Osteocyte (in vitro differentiated cells): ENCODE results near the gene FHIT. TPM values are rescaled to one million over a fixed set of nuclear protein-coding genes. Genes with fewer than 3 reads are reported as not detected.

ENCODE experiments used
- DNase-seq: peaks from one replicate; pipeline ENCODE4 v3.0.0; 2021; ENCODE audit warnings: mixed read lengths; ENCODE audit not compliant: unreplicated experiment; ENCODE audit errors: extremely low spot score
- H3K27ac Mint-ChIP-seq: one replicate; pipeline ENCODE4 v1.8.0; 2021; ENCODE audit warnings: mild to moderate bottlenecking, mixed read lengths; ENCODE audit not compliant: unreplicated experiment
- H3K27me3 Mint-ChIP-seq: one replicate; pipeline ENCODE4 v1.8.0; 2021; ENCODE audit warnings: mixed read lengths; ENCODE audit not compliant: unreplicated experiment
- H3K36me3 Mint-ChIP-seq: one replicate; pipeline ENCODE4 v1.8.0; 2021; ENCODE audit warnings: mixed read lengths; ENCODE audit not compliant: unreplicated experiment
- H3K4me1 Mint-ChIP-seq: one replicate; pipeline ENCODE4 v1.8.0; 2021; ENCODE audit warnings: mixed read lengths; ENCODE audit not compliant: unreplicated experiment
- H3K4me3 Mint-ChIP-seq: one replicate; pipeline ENCODE4 v1.8.0; 2021; ENCODE audit warnings: mild to moderate bottlenecking, moderate library complexity, mixed read lengths; ENCODE audit not compliant: unreplicated experiment
- H3K9me3 Mint-ChIP-seq: one replicate; pipeline ENCODE4 v1.8.0; 2021; ENCODE audit warnings: mixed read lengths; ENCODE audit not compliant: unreplicated experiment
- total RNA-seq: library from RNA; stranded (reverse); gene quantifications from 2 replicates; pipeline ENCODE4 v1.2.1, GENCODE V29; 2021
- TF ChIP-seq, protein P1 (sequence below): fragments of 200-600 bp; sonication (generic); IDR thresholded peaks from 2 replicates; pipeline ENCODE4 v1.5.0; 2021; ENCODE audit warnings: antibody characterized with exemption, mild to moderate bottlenecking, moderate library complexity

The FHIT gene
- total RNA-seq, 1 donor from 2014 or later = 2.3 TPM

GRCh38 chr3:60591267-60591666 lies 660.0 kb downstream of the FHIT start:
- peaks cover 16% of the 10 kb centered on the region for H3K4me1 Mint-ChIP-seq
- DNase-seq = no peak
- no peak overlapping the region for H3K4me3 Mint-ChIP-seq
- TF ChIP-seq, protein P1, sequence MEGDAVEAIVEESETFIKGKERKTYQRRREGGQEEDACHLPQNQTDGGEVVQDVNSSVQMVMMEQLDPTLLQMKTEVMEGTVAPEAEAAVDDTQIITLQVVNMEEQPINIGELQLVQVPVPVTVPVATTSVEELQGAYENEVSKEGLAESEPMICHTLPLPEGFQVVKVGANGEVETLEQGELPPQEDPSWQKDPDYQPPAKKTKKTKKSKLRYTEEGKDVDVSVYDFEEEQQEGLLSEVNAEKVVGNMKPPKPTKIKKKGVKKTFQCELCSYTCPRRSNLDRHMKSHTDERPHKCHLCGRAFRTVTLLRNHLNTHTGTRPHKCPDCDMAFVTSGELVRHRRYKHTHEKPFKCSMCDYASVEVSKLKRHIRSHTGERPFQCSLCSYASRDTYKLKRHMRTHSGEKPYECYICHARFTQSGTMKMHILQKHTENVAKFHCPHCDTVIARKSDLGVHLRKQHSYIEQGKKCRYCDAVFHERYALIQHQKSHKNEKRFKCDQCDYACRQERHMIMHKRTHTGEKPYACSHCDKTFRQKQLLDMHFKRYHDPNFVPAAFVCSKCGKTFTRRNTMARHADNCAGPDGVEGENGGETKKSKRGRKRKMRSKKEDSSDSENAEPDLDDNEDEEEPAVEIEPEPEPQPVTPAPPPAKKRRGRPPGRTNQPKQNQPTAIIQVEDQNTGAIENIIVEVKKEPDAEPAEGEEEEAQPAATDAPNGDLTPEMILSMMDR = no peak
- H3K27ac Mint-ChIP-seq = no peak overlapping the region
- H3K36me3 Mint-ChIP-seq = no peaks in the 10 kb centered on the region
- peaks cover 8% of the 10 kb centered on the region for H3K27me3 Mint-ChIP-seq
- no peaks in the 10 kb centered on the region for H3K9me3 Mint-ChIP-seq

DNA sequence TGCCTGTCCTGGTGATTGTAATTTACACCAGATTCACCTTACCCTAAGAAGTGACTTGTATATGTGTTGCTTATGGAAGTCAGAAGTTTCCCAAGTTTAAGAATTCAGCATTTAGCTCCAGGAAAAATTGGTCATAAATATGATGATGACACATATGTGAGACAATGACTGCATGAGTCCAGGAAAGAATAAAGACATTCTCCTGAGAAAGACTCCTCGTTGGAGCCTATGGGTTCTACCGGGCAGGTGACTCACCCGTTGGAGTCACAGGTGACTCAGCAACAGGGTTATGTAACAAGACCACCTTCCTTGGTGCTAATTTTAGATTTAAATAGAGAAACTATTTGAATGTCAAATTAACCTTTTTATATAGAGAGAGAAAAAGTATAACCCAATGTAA lies 662.4 kb downstream of the FHIT start:
- H3K4me1 Mint-ChIP-seq = peaks cover 8% of the 10 kb centered on the region
- H3K4me3 Mint-ChIP-seq = no peak overlapping the region
- TF ChIP-seq, protein P1 = no peak
- H3K36me3 Mint-ChIP-seq = no peaks in the 10 kb centered on the region
- no peak overlapping the region for H3K27ac Mint-ChIP-seq
- DNase-seq = no peak
- H3K9me3 Mint-ChIP-seq = no peaks in the 10 kb centered on the region
- peaks cover 2% of the 10 kb centered on the region for H3K27me3 Mint-ChIP-seq

GRCh38 chr3:60585918-60586317 lies 665.3 kb downstream of the FHIT start:
- peaks cover 2% of the 10 kb centered on the region for H3K27me3 Mint-ChIP-seq
- H3K9me3 Mint-ChIP-seq = no peaks in the 10 kb centered on the region
- TF ChIP-seq, protein P1 = no peak
- DNase-seq = no peak
- no peak overlapping the region for H3K4me3 Mint-ChIP-seq
- no peaks in the 10 kb centered on the region for H3K36me3 Mint-ChIP-seq
- H3K4me1 Mint-ChIP-seq = peaks cover 2% of the 10 kb centered on the region
- H3K27ac Mint-ChIP-seq = no peak overlapping the region

GRCh38 chr3:60584250-60584649 lies 667.0 kb downstream of the FHIT start:
- Mint-ChIP-seq H3K4me1 (peaks cover 8% of the 10 kb centered on the region), H3K27ac (no peak overlapping the region), H3K4me3 (no peak overlapping the region), H3K9me3 (no peaks in the 10 kb centered on the region), H3K27me3 (peaks cover 2% of the 10 kb centered on the region), H3K36me3 (no peaks in the 10 kb centered on the region)
- DNase-seq = no peak
- TF ChIP-seq, protein P1 = no peak

DNA sequence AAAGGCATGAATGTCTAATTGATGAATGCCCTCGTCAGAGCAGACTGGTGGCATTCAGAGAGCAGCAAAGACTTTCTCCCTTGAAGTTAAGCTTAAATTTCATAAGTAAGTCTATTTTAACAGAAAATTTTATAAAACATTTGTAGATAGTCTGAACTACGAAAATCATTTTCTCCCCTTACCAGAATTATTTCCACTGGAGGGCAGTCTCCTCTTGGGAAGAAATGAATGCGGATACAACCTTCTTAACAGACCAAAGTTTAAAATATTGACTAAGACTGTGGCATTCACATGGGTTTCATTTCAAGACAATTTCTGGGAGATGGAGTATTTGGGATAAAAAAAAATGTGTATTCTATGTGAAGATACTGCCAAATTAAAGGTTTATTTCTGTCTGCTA lies 669.0 kb downstream of the FHIT start:
- Mint-ChIP-seq H3K4me3 (no peak overlapping the region), H3K27ac (no peak overlapping the region), H3K9me3 (no peaks in the 10 kb centered on the region), H3K4me1 (peaks cover 6% of the 10 kb centered on the region), H3K36me3 (no peaks in the 10 kb centered on the region), H3K27me3 (peaks cover 2% of the 10 kb centered on the region)
- DNase-seq = no peak
- TF ChIP-seq, protein P1 = peak; percentile 62
